Measurements from ENCODE around the gene SLC4A2. TPM values are rescaled to one million over a fixed set of nuclear protein-coding genes. Genes with fewer than 3 reads are reported as not detected.
A peak's percentile ranks its signal among the peaks of the same experiment; 100 is the strongest.

SLC4A2 gene
- total RNA-seq, 1 donor = 65.4 TPM

DNA sequence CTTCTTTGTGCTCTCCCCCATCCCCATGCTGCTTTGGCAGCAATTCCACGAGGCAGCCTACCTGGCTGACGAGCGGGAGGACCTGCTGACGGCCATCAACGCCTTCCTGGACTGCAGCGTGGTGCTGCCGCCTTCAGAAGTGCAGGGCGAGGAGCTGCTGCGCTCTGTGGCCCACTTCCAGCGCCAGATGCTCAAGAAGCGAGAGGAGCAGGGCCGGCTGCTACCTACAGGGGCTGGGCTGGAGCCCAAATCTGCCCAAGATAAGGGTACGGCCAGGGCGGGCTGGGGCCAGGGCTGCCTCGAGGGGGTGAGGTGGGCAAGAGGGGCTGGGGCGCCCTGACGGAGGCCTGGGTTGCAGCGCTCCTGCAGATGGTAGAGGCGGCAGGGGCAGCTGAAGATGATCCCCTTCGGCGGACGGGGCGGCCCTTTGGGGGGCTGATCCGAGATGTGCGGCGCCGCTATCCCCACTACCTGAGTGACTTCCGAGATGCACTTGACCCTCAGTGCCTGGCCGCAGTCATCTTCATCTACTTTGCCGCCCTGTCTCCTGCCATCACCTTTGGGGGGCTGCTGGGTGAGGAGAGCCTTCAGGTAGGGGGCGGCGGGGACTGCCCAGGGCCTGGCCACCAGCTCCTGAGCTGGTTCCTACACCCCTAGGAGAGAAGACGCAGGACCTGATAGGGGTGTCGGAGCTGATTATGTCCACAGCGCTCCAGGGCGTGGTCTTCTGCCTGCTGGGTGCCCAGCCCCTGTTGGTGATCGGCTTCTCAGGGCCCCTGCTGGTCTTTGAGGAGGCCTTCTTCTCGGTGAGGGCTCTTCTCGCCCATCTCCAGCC lies 11.9 kb downstream of the SLC4A2 start:
- no peak overlapping the region for H3K4me3 ChIP-seq (ENCODE audit: low read depth, low read length)
- DNase-seq (ENCODE audit: low read depth) = no peak
- TF ChIP-seq, protein P1, sequence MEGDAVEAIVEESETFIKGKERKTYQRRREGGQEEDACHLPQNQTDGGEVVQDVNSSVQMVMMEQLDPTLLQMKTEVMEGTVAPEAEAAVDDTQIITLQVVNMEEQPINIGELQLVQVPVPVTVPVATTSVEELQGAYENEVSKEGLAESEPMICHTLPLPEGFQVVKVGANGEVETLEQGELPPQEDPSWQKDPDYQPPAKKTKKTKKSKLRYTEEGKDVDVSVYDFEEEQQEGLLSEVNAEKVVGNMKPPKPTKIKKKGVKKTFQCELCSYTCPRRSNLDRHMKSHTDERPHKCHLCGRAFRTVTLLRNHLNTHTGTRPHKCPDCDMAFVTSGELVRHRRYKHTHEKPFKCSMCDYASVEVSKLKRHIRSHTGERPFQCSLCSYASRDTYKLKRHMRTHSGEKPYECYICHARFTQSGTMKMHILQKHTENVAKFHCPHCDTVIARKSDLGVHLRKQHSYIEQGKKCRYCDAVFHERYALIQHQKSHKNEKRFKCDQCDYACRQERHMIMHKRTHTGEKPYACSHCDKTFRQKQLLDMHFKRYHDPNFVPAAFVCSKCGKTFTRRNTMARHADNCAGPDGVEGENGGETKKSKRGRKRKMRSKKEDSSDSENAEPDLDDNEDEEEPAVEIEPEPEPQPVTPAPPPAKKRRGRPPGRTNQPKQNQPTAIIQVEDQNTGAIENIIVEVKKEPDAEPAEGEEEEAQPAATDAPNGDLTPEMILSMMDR (IDR thresholded peaks at IDR 0.05; ENCODE audit: insufficient read depth, low read length) = no peak

DNA sequence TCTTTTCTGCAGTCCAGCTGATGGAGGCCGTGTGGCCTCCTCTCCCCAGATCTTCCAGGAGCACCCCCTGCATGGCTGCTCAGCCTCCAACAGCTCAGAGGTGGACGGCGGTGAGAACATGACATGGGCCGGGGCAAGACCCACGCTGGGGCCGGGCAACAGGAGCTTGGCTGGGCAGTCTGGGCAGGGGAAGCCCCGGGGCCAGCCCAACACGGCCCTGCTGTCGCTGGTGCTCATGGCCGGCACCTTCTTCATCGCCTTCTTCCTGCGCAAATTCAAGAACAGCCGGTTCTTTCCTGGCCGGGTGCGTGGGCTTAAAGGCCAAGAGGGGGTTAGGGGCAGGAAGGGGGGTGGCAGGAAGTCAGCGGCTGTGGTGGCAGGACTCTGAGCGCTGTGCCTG lies 14.6 kb downstream of the SLC4A2 start:
- DNase-seq (ENCODE audit: low read depth) = no peak
- TF ChIP-seq, protein P1 (IDR thresholded peaks at IDR 0.05; ENCODE audit: insufficient read depth, low read length) = no peak
- H3K4me3 ChIP-seq (ENCODE audit: low read depth, low read length) = no peak overlapping the region

DNA sequence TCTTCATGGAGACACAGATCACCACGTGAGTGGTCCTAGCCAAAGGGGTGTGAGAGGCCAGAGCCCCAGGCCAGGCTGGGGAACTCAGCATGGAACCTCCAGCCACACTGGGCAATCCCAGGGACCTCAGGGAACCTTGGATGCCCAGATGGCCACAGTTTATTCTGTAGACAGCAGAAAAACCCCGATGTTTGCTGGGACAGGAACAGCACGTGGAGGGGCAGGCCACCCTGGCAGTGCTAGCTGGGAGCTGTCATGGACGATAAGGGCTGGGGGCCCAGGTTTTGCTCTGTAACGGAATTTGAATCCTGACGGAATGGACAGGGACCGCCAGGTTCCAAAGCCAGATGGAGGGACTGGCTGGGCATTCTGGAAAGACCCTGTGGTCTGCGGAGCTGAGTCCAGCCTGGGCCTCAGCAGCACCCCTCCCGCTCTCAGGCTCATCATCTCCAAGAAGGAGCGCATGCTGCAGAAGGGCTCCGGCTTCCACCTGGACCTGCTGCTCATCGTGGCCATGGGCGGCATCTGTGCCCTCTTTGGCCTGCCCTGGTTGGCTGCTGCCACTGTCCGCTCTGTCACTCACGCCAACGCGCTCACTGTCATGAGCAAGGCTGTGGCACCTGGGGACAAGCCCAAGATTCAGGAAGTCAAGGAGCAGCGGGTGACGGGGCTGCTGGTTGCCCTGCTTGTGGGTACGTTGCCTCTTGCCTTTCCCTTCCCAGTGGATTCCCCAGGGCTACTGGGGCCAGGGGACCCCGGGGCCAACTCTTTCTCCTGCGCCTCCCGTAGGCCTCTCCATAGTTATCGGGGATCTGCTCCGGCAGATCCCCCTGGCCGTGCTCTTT lies 15.7 kb downstream of the SLC4A2 start:
- no peak overlapping the region for H3K4me3 ChIP-seq (ENCODE audit: low read depth, low read length)
- no peak for DNase-seq (ENCODE audit: low read depth)
- TF ChIP-seq, protein P1 (IDR thresholded peaks at IDR 0.05; ENCODE audit: insufficient read depth, low read length) = no peak

DNA sequence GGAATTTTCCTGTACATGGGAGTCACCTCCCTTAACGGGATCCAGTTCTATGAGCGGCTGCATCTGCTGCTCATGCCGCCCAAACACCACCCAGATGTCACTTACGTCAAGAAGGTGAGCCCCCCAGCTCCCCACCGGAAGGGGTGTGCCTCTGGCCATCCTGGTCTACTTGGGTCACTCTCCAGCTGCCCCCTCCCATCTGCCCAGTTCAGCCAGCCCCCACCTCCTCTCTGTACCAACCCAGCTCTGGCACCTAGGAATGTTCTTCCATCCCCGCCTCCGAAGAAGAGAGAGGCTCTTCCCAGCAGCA lies 16.2 kb downstream of the SLC4A2 start:
- TF ChIP-seq, protein P1 (IDR thresholded peaks at IDR 0.05; ENCODE audit: insufficient read depth, low read length) = no peak
- no peak overlapping the region for H3K4me3 ChIP-seq (ENCODE audit: low read depth, low read length)
- no peak for DNase-seq (ENCODE audit: low read depth)

DNA sequence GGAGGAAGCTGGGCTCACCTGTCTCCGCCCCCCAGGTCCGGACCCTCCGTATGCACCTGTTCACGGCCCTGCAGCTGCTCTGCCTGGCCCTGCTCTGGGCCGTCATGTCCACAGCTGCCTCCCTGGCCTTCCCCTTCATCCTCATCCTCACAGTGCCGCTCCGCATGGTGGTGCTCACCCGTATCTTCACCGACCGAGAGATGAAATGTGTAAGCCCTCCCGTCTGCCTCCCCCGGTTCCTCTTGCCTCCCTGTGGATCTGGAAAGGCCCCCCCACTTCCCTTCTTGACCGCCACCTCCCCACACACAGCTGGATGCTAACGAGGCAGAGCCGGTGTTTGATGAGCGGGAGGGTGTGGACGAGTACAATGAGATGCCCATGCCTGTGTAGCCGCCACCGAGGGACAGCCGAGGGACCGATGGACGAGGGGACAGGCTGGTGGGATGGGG lies 16.6 kb downstream of the SLC4A2 start:
- TF ChIP-seq, protein P1 (IDR thresholded peaks at IDR 0.05; ENCODE audit: insufficient read depth, low read length) = no peak
- DNase-seq (ENCODE audit: low read depth) = no peak
- no peak overlapping the region for H3K4me3 ChIP-seq (ENCODE audit: low read depth, low read length)

DNA sequence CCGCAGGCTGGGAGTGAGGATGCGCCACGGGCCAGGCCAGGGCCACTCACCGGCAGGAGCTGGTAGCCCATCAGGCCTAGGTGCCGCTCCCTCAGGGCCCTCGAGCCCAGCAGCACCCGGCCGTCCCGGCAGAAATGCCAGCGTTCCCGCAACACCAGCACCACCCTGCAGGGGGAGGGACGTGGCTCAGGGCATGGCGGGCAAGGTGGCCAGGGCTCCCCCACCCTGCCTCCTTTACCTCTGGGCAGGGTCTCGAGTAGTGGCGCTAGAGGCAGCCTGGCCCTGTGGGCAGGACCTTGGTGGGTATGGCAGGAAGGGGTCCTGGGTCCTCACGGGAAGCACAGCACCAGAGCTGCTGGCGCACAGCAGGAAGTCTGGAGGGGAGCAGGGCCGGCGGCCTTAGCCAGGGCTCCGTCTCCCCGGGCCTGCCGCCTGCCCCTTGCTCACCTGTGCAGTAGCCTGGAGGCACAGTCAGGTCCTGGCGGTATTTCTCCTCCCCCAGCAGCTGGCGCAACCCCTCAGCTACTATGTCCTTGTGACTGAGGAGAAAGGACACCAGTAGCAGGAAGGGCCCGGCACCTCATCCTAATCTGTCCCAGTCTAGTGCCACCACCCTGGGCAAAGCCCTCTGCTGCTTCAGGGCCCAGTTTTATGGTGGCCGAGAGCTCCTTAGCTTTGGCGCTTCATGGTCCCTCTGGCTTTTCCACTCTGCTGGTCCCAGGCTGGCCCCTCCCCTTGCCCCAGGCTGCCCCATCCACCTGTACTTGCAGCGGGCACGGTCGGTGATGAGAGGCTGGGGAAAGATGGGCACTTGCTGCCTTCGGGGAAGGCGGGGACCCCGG lies 17.7 kb downstream of the SLC4A2 start:
- TF ChIP-seq, protein P1 (IDR thresholded peaks at IDR 0.05; ENCODE audit: insufficient read depth, low read length) = peak; percentile 50
- DNase-seq (ENCODE audit: low read depth) = no peak
- no peak overlapping the region for H3K4me3 ChIP-seq (ENCODE audit: low read depth, low read length)

All from fibroblast of the aortic adventitia (primary cell).